Left ventricle myocardium inferior (tissue), 1 donor: ENCODE data around the gene TMEM151B. TPM values are rescaled to one million over a fixed set of nuclear protein-coding genes. Genes with fewer than 3 reads are reported as not detected.

Source experiments
- DNase-seq: peaks from one replicate; pipeline ENCODE4 v3.0.0-alpha.2; 2020
- H3K27ac ChIP-seq: fragments of 200-600 bp; replicated peaks from 2 replicates; pipeline ENCODE4 v1.8.0; 2021
- H3K27me3 ChIP-seq: fragments of 200-600 bp; 2 replicates; pipeline ENCODE4 v1.8.0; 2021; ENCODE audit warnings: low read depth
- H3K36me3 ChIP-seq: fragments of 200-600 bp; 2 replicates; pipeline ENCODE4 v1.8.0; 2021
- H3K4me1 ChIP-seq: fragments of 200-600 bp; 2 replicates; pipeline ENCODE4 v1.8.0; 2021
- H3K4me3 ChIP-seq: fragments of 200-600 bp; 2 replicates; pipeline ENCODE4 v1.8.0; 2021; ENCODE audit warnings: mild to moderate bottlenecking, moderate library complexity
- H3K9me3 ChIP-seq: fragments of 200-600 bp; replicated peaks from 2 replicates; pipeline ENCODE4 v1.8.0; 2021
- intact Hi-C: fragments of 100-400 bp; cut with micrococcal nuclease; formaldehyde crosslinking; loops from one replicate; pipeline ENCODE4 v1.11.0; 2022
- total RNA-seq: library from RNA; stranded (reverse); fragmentation: NEBNext Ultra II Directional; extraction: Animal tissue kit (Norgen Biotek cat#: 25700); gene quantifications from one replicate; pipeline ENCODE4 v1.2.1, GENCODE V29; 2021
- TF ChIP-seq, protein P1 (sequence below): fragments of 200-600 bp; IDR thresholded peaks from 2 replicates; pipeline ENCODE4 v1.8.0; 2021; ENCODE audit warnings: antibody characterized with exemption, mild to moderate bottlenecking, borderline replicate concordance
- donor health status: DM: no; HTN: yes; CAD: no; lungs with severe emphysema.

TMEM151B gene
- total RNA-seq, 1 donor from 2014 or later = not detected

DNA sequence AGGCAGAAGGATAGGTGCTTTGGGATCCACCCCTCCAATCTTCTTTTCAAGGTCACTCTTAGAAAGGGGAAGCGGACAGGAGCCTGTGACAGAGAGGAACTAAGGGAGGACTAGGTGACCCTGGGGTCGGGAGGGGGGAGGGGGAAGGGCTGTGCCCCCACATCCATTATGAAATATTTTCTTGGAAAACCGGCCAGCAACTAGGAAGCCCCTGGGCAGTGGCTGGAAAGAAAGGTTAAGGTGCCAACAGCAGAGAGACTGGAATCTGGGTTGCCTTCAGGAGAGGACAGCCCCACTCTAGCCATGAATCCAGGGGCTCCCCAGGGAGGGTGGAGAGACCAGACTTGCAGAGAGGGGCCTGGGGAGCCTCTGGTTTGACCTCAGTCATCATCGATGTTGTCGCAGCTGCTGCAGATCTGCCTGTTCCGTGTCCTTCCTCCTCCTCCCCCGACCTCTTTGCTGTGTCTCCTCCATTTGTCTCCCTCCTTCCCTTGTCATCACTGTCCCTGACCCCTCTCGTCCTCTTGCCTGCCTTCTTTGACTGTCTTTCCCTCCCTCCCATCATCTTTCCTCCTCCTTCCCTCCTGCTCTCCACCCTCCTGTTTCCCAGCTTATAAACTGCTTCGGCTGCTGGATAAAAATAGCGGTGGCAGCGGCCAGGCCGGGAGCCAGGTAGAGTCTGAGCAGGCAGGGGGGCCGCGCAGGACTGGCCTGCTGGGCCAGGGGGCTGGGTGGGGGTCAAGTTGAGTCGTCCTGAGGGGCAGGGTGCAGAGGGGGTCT is 43.7 kb upstream of the TMEM151B start:
- no peaks in the 10 kb centered on the region for H3K27me3 ChIP-seq
- peaks cover 97% of the 10 kb centered on the region for H3K4me1 ChIP-seq
- intact Hi-C loops = no loop called here
- H3K9me3 ChIP-seq = no peaks in the 10 kb centered on the region
- H3K27ac ChIP-seq = peak overlapping the region; percentile 98
- TF ChIP-seq, protein P1, sequence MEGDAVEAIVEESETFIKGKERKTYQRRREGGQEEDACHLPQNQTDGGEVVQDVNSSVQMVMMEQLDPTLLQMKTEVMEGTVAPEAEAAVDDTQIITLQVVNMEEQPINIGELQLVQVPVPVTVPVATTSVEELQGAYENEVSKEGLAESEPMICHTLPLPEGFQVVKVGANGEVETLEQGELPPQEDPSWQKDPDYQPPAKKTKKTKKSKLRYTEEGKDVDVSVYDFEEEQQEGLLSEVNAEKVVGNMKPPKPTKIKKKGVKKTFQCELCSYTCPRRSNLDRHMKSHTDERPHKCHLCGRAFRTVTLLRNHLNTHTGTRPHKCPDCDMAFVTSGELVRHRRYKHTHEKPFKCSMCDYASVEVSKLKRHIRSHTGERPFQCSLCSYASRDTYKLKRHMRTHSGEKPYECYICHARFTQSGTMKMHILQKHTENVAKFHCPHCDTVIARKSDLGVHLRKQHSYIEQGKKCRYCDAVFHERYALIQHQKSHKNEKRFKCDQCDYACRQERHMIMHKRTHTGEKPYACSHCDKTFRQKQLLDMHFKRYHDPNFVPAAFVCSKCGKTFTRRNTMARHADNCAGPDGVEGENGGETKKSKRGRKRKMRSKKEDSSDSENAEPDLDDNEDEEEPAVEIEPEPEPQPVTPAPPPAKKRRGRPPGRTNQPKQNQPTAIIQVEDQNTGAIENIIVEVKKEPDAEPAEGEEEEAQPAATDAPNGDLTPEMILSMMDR = no peak
- peaks cover 21% of the 10 kb centered on the region for H3K36me3 ChIP-seq
- peak; percentile 64 for DNase-seq
- H3K4me3 ChIP-seq = peak overlapping the region; percentile 88

DNA sequence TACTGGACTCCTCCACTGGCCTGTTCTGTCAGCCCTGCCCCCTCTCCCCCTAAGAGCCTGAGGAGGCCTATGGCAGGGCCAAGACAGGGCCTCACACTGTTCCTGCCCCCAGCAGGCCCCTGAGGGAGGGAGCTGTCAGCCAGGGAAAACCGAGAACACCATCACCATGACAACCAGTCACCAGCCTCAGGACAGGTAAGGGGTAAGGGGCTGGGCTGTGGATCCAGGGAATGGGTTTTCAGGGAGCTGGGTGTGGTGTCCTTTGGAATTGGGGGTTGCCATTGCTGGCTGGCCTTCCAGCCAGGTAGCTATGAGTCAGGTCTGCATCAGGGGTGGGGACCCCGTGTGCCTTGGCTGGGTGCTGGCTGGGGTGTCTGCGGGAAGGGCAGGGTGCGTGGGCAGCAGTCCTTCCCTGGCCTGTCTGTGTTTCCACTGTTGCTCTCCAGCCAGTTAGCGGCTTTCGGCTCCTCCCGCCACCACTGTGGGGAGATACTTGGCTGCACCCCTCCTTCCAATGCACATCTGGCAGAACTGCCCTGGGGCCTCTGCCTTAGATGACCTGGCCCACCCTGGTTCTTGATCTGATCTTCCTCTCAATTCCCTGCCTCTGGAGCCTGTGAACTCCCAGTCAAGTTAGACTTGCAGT is 43.0 kb upstream of the TMEM151B start:
- TF ChIP-seq, protein P1 = no peak
- Histone ChIP-seq H3K27me3 (no peaks in the 10 kb centered on the region), H3K4me3 (peak overlapping the region; percentile 88), H3K36me3 (peaks cover 28% of the 10 kb centered on the region), H3K27ac (peak overlapping the region; percentile 98), H3K4me1 (peaks cover 97% of the 10 kb centered on the region), H3K9me3 (no peaks in the 10 kb centered on the region)
- intact Hi-C loops = no loop called here
- DNase-seq = peak; percentile 35

DNA sequence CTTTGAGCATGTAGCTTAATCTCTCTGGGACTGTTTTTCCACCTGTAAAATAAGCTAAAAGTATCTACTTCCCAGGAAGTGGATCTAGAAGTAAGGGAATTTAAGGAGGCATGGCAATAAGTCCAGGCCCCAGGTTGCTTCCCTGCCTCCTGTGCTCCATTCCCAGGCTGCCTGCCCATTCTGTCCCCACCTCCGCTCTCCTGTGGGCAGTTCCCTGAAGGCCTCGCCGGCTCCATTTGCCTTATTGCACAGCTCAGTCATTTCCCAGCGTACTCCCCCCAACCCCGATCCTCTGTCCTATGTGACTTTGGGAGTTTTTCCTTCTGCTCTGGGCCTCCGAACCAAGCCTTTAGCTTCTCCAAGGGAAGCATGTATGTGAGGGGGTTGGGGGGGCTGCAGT is 42.2 kb upstream of the TMEM151B start:
- H3K27me3 ChIP-seq = no peaks in the 10 kb centered on the region
- TF ChIP-seq, protein P1 = no peak
- H3K4me1 ChIP-seq = peaks cover 97% of the 10 kb centered on the region
- no peaks in the 10 kb centered on the region for H3K9me3 ChIP-seq
- peak overlapping the region; percentile 98 for H3K27ac ChIP-seq
- H3K4me3 ChIP-seq = peak overlapping the region; percentile 88
- DNase-seq = no peak
- peaks cover 36% of the 10 kb centered on the region for H3K36me3 ChIP-seq
- intact Hi-C loops = no loop called here

DNA sequence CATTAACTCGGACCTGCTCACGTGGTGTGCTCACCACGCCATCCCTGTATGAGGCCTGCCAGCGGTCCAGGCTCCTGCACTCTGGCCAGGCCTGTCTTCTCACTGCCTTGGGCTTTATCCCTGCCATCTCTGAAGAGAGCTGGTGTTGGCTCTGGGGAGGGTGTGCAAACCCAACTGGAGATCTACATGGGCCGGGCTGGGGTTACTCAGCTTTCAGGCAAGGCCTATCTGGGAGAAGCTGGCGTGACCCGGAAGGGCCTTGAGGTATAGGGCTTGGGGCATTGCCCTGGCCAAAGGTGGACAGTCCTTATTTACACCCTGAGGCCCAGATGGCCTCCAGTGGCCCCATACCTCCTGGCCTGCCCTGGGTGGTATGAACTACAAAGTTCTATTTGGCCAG is 41.8 kb upstream of the TMEM151B start:
- Histone ChIP-seq H3K9me3 (no peaks in the 10 kb centered on the region), H3K4me1 (peaks cover 99% of the 10 kb centered on the region)
- intact Hi-C loops = no loop called here

DNA sequence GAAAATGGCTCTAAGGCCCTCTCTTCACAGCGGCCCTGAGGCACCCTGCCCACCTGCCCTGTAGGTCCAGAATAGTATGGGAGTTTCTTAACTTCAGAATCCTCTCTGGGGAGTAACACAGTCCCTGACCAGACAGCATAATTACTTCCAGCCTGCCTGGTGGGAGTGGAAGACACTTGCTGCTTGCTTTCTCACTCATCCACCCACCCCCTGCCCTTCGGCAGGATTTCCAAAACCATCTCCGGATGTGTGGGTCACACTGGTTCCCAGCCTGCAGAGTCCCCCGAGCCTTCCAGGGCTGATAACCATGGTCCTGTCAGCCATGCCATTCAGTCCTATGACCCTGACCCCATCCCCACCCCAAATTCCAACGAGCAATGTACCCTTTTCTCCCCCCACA is 41.4 kb upstream of the TMEM151B start:
- H3K9me3 ChIP-seq = no peaks in the 10 kb centered on the region
- H3K27ac ChIP-seq = peak overlapping the region; percentile 98
- H3K27me3 ChIP-seq = no peaks in the 10 kb centered on the region
- DNase-seq = no peak
- peaks cover 99% of the 10 kb centered on the region for H3K4me1 ChIP-seq
- H3K4me3 ChIP-seq = peak overlapping the region; percentile 88
- TF ChIP-seq, protein P1 = no peak
- peaks cover 40% of the 10 kb centered on the region for H3K36me3 ChIP-seq
- intact Hi-C loops = no loop called here

More for the DNA sequence above, 41.8 kb upstream of the TMEM151B start:
- Histone ChIP-seq H3K4me3 (peak overlapping the region; percentile 88), H3K27ac (peak overlapping the region; percentile 98), H3K27me3 (no peaks in the 10 kb centered on the region), H3K36me3 (peaks cover 40% of the 10 kb centered on the region)
- TF ChIP-seq, protein P1 = no peak
- DNase-seq = no peak
